Activated CD4-positive, alpha-beta memory T cell treated with anti-CD3 and anti-CD28 coated beads, Interleukin-2, amount 10 ng/mL, durations not matched to agents 7 days and 5 days (primary cell): ENCODE data around the gene TPO. TPM values are rescaled to one million over a fixed set of nuclear protein-coding genes. Genes with fewer than 3 reads are reported as not detected.
"Not testable (repeated sequence)": the region's sequence is repeated elsewhere in the genome, so short reads cannot be mapped to it uniquely, and the experiment has no call there.

Experiments used
- CTCF ChIA-PET: fragments of 350-600 bp; sonication (Branson Sonifier 250); formaldehyde crosslinking; loops from one replicate; lab custom pipeline; 2021; ENCODE audit warnings: antibody characterized with exemption, inconsistent platforms; lab: Charles Lee
- POLR2A ChIA-PET: fragments of 350-600 bp; sonication (Branson Sonifier 250); formaldehyde crosslinking; loops from one replicate; lab custom pipeline; 2021; ENCODE audit warnings: antibody characterized with exemption; lab: Charles Lee
- DNase-seq: peaks from one replicate; pipeline ENCODE4 v3.0.0-alpha.2; 2020
- H3K27ac Mint-ChIP-seq: one replicate; pipeline ENCODE4 v1.8.0; 2021; ENCODE audit warnings: mild to moderate bottlenecking, mixed read lengths
- H3K27me3 Mint-ChIP-seq: one replicate; pipeline ENCODE4 v1.8.0; 2021; ENCODE audit warnings: mixed read lengths
- H3K36me3 Mint-ChIP-seq: one replicate; pipeline ENCODE4 v1.8.0; 2021; ENCODE audit warnings: low read depth, mixed read lengths
- H3K4me1 Mint-ChIP-seq: one replicate; pipeline ENCODE4 v1.8.0; 2021; ENCODE audit warnings: mixed read lengths
- H3K4me3 Mint-ChIP-seq: one replicate; pipeline ENCODE4 v1.8.0; 2021; ENCODE audit warnings: mild to moderate bottlenecking, mixed read lengths
- H3K9me3 Mint-ChIP-seq: one replicate; pipeline ENCODE4 v1.8.0; 2021; ENCODE audit warnings: mixed read lengths
- total RNA-seq, 2 experiments: library from RNA; stranded (reverse); gene quantifications; one replicate each; pipeline ENCODE4 v1.2.3, GENCODE V29; 2021

Gene TPO
- total RNA-seq, 2 experiments from 2014 or later: 0.73 TPM; not detected in 1

DNA sequence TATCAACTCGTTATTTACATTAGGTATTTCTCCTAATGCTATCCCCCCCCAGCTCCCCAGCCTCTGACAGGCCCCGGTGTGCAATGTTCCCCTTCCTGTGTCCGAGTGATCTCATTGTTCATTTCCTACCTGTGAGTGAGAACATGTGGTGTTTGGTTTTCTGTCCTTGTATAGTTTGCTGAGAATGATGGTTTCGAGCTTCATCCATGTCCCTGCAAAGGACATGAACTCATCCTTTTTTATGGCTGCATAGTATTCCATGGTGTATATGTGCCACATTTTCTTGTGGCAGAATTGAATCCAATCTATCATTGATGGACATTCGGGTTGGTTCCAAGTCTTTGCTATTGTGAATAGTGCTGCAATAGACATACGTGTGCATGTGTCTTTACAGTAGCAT, 23.1 kb upstream of the TPO start:
- H3K36me3 Mint-ChIP-seq, H3K27me3 Mint-ChIP-seq, CTCF ChIA-PET, POLR2A ChIA-PET, H3K4me1 Mint-ChIP-seq, DNase-seq, H3K27ac Mint-ChIP-seq, H3K9me3 Mint-ChIP-seq, H3K4me3 Mint-ChIP-seq: not testable (repeated sequence)

DNA sequence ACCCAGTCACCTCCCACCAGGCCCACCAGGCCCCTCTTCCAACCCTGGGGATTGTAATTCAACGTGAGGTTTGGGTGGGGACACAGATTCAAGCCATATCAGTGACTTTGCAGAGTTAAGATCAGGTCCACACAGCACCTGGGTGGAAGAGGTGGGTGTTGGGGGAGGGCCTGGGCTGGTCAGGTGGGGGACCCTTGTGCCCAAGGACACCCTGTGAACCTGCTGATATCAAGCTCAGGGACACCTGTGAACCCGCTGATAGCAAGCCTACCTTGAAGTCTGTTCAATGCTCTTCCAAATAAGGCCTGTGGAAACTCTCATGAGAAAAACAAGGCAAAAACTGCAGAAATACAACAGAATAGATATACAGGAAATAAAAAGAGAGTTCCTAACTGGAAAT, 19.9 kb upstream of the TPO start:
- Mint-ChIP-seq H3K36me3 (peaks cover 4% of the 10 kb centered on the region), H3K9me3 (peaks cover 2% of the 10 kb centered on the region), H3K4me1 (peaks cover 4% of the 10 kb centered on the region)

DNA sequence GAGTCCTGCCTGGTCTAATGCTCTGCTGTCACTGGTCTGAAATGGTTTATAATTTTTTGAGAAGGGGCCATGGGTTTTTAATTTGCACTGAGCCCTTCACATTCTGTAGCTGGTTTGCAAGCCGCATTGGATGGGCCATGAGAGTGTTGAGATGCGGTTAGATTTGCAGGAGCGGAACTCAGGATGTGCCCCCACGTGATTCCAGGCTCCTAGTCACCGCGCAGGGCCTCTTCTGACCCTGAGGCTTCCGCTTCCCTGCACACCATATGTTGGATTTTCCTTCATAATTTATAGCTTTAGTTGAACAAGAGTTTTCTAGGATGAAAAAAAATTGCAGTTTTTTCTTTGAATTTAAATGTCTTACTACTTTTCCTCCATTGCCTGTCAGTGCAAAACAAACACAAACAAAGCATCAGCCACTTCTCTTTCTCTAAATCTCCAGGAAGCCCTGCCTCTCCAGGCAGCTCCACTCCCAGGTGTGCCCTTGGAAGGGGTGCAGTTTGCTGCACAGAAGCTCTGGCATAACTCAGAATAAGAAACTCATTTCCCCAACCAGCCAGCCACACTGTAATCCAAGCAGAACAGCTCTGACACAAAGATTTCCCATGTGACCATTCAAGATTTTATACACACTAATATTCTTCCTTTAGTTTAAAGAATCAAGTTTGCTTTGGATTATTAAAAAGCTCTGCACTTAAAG, 18.4 kb upstream of the TPO start:
- Mint-ChIP-seq H3K4me3 (no peak overlapping the region), H3K27ac (no peak overlapping the region), H3K9me3 (peaks cover 2% of the 10 kb centered on the region), H3K36me3 (peaks cover 4% of the 10 kb centered on the region), H3K4me1 (no peaks in the 10 kb centered on the region), H3K27me3 (no peaks in the 10 kb centered on the region)
- ChIA-PET CTCF (no interaction called here), POLR2A (no interaction called here)
- DNase-seq: no peak

More for the DNA sequence above, 19.9 kb upstream of the TPO start:
- H3K27me3 Mint-ChIP-seq: no peaks in the 10 kb centered on the region
- CTCF ChIA-PET: no interaction called here
- H3K27ac Mint-ChIP-seq: no peak overlapping the region
- POLR2A ChIA-PET: no interaction called here
- H3K4me3 Mint-ChIP-seq: no peak overlapping the region
- DNase-seq: no peak

DNA sequence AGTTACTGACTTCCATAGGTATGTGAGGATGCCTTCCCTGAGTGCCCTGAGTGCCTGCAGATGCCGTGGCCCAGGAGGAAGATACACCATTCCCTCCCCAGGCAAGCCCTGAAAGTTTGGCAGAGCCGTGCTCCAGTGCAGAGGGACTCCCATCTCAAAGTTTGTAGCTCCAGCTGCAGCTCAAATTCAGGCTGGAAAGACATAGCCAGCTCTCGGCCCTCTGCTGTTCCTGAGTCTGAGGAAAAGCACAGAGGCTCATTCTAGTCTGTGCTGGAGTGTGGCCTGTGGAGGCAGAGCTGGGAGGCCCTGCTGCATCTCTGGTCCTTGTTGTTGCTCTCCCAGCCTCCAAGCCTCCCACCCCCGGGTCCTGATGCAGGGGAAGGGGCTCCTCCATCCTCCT, 15.9 kb upstream of the TPO start:
- no peaks in the 10 kb centered on the region for H3K36me3 Mint-ChIP-seq

DNA sequence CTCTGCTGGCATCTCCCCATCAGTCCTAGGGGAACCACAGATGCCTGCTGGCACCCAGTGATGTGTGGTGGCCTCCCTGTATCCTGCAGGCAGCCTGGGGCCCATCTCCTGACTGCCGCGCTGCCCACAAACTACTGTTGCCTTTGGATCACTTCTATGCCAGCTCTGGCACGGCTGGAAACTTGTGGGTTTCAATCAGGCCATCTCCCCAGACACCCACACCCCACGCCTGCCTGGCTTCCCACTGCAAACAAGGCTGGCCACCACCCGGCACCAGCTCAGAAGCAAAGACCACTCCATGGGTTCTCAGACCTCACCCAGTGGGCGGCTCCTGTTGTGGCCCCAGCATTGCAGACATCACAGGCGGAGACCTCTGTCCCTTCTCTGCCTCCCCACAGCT, 15.1 kb upstream of the TPO start:
- H3K36me3 Mint-ChIP-seq: no peaks in the 10 kb centered on the region
- H3K4me3 Mint-ChIP-seq: no peak overlapping the region
- no peak overlapping the region for H3K27ac Mint-ChIP-seq
- ChIA-PET POLR2A (no interaction called here), CTCF (no interaction called here)
- H3K9me3 Mint-ChIP-seq: no peaks in the 10 kb centered on the region
- H3K27me3 Mint-ChIP-seq: no peaks in the 10 kb centered on the region
- DNase-seq: no peak
- H3K4me1 Mint-ChIP-seq: no peaks in the 10 kb centered on the region

More for the DNA sequence above, 15.9 kb upstream of the TPO start:
- H3K27ac Mint-ChIP-seq: no peak overlapping the region
- ChIA-PET CTCF (no interaction called here), POLR2A (no interaction called here)
- no peaks in the 10 kb centered on the region for H3K27me3 Mint-ChIP-seq
- DNase-seq: no peak
- no peaks in the 10 kb centered on the region for H3K9me3 Mint-ChIP-seq
- H3K4me3 Mint-ChIP-seq: no peak overlapping the region
- no peaks in the 10 kb centered on the region for H3K4me1 Mint-ChIP-seq

DNA sequence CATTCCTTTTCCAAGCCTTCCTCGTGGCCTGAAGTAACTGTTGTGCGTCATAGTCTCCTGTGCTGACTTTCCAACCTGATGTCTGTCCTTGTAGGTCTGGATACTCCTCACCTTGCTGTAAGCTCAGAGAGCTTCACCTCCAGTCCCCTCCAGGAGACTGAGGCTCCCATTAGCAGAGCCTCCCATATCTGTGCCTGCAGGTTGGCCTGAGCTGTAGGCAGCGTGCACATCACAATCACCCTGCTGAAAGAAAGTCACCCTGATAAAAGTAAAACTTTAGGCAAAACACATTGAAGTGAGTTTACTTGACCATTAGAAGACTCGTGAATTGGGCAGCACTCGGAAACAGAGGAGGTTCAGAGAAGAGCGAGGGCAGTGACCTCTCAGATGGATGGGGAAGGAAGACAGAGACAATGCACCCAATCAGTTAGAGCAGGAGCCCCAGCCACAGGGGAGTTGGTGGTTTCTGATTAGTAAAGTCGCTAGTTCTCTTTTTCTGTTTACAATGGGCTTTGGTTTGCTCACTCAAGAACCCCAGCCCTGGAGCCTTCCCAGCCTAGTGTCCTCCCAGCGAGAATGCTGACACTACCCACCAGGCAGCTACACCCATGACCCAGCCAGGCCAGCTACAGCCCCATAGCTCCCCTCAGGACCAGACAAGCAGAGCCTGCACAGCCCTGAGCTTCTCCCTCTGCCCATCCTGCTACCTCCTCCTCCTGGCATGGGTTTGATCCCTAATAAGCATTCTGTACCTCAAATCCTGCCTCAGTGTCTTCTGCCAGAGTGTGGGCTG, 12.1 kb upstream of the TPO start:
- Mint-ChIP-seq H3K36me3 (no peaks in the 10 kb centered on the region), H3K4me1 (no peaks in the 10 kb centered on the region), H3K4me3 (no peak overlapping the region), H3K27me3 (no peaks in the 10 kb centered on the region), H3K9me3 (peaks cover 2% of the 10 kb centered on the region), H3K27ac (no peak overlapping the region)
- DNase-seq: no peak
- POLR2A ChIA-PET: no interaction called here
- CTCF ChIA-PET: interaction anchor here (0.7 kb wide), 1 partner anchor 23 kb away, joined by 6 read pairs; no protein-coding TSS in a partner anchor

DNA sequence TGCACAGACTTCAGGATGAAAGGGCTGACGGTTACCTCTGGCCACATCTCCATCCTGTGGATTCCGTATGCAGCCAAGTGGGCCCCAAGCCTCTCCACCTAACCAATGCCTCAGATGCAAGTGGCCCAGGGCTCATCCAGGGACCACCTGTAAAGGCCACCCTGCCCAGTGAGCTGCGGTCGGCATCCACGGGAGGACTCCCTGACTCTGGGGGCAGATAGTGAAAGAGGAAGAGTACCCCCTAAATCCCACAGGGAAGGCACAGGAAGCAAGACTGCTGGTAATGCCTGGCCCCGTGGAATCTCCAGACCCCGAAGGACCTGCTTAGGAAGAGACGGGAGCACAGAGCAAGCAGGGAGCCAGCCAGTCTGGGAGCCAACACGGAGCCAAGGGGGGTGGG, 11.2 kb upstream of the TPO start:
- POLR2A ChIA-PET: no interaction called here
- Mint-ChIP-seq H3K4me1 (no peaks in the 10 kb centered on the region), H3K9me3 (peaks cover 2% of the 10 kb centered on the region), H3K36me3 (no peaks in the 10 kb centered on the region), H3K27ac (no peak overlapping the region), H3K27me3 (no peaks in the 10 kb centered on the region), H3K4me3 (no peak overlapping the region)
- no peak for DNase-seq
- CTCF ChIA-PET: no interaction called here

DNA sequence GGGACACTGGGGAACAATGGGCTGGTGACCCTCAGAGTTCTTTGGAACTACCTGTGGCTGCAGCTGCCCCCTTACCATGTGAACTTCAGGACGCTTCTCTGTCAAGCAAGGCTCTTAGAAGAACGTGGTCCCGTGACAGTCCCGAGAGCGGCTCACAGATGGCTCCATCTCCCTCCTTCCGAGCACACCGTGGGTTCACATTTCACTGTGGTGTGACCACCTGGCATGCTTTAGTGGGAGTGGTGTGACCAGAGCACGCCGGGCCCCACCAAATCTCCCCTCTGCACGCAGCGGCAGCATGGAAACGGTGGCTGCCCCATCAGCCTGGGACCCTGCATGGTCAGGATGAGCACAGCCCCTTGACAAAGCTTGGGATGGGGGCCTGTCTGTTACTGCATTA, 9.7 kb upstream of the TPO start:
- H3K9me3 Mint-ChIP-seq: peaks cover 2% of the 10 kb centered on the region
- no peaks in the 10 kb centered on the region for H3K27me3 Mint-ChIP-seq
- no peaks in the 10 kb centered on the region for H3K36me3 Mint-ChIP-seq
- POLR2A ChIA-PET: no interaction called here
- no peak overlapping the region for H3K4me3 Mint-ChIP-seq
- CTCF ChIA-PET: no interaction called here
- H3K27ac Mint-ChIP-seq: no peak overlapping the region
- no peaks in the 10 kb centered on the region for H3K4me1 Mint-ChIP-seq
- DNase-seq: no peak

DNA sequence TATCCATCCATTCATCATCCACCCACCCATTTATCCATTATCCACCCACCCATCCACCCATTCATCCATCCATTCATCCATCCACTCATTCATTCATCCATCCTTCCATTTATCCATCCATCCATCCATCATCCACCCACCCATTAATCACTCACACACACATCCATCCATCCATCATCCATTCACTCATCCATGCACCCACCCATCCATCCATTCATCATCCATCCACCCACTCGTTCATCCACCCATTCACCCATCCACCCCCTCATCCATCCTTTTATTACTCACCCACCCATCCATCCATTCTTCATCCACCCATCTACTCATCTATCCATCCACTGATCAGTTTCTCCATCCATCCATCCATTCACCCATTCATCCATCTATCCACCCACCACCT, 8.1 kb upstream of the TPO start:
- Mint-ChIP-seq H3K4me3 (no peak overlapping the region), H3K9me3 (peaks cover 2% of the 10 kb centered on the region), H3K27ac (no peak overlapping the region), H3K4me1 (no peaks in the 10 kb centered on the region), H3K36me3 (no peaks in the 10 kb centered on the region), H3K27me3 (no peaks in the 10 kb centered on the region)
- ChIA-PET CTCF (no interaction called here), POLR2A (no interaction called here)
- DNase-seq: no peak

DNA sequence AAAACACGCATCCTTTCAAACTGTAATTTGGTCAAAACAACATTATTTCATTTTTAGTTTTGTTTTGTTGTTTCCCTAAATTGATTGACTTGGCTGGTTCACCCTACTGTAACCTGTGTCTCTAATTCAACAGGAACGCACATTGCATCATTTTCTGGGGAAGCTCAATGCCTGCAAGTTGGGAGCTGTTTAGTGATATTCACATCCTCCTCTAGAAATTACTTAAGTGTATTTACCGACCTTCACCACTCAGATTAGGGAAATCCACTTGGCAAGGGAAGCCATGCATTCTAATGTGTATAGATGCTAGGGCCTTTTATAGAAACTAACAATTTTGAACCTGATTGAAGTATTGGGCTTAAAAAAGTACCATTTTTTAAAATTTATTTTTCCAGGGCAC, 7.3 kb upstream of the TPO start:
- ChIA-PET POLR2A (no interaction called here), CTCF (interaction anchor here (0.6 kb wide), 1 partner anchor 152 kb away, joined by 3 read pairs; no protein-coding TSS in a partner anchor)
- Mint-ChIP-seq H3K27ac (no peak overlapping the region), H3K4me1 (no peaks in the 10 kb centered on the region), H3K27me3 (no peaks in the 10 kb centered on the region), H3K36me3 (no peaks in the 10 kb centered on the region), H3K4me3 (no peak overlapping the region), H3K9me3 (peaks cover 2% of the 10 kb centered on the region)
- no peak for DNase-seq

DNA sequence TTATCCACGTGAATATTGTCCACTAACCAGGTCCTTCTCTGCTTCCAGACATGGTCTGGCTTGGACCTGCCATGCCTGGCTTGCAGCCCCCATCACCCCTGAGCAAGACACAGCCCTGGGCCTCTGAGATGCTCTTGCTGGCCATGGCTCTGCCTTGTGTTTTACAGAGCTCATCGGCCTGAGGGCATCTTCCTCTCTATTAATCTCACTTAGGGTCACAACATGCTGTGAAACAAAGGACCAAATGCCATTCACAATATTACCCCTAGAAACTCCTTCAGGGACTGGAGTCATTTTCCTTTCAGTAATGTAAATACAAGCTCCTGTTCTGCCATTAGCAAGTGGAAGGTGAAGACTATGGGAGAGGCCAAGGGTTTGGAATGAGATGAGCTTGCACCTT, 6.8 kb upstream of the TPO start:
- Mint-ChIP-seq H3K27me3 (no peaks in the 10 kb centered on the region), H3K9me3 (peaks cover 2% of the 10 kb centered on the region), H3K27ac (no peak overlapping the region), H3K4me1 (no peaks in the 10 kb centered on the region), H3K36me3 (no peaks in the 10 kb centered on the region), H3K4me3 (no peak overlapping the region)
- POLR2A ChIA-PET: no interaction called here
- no peak for DNase-seq
- CTCF ChIA-PET: interaction anchor here (0.6 kb wide), 1 partner anchor 151 kb away, joined by 3 read pairs; no protein-coding TSS in a partner anchor

DNA sequence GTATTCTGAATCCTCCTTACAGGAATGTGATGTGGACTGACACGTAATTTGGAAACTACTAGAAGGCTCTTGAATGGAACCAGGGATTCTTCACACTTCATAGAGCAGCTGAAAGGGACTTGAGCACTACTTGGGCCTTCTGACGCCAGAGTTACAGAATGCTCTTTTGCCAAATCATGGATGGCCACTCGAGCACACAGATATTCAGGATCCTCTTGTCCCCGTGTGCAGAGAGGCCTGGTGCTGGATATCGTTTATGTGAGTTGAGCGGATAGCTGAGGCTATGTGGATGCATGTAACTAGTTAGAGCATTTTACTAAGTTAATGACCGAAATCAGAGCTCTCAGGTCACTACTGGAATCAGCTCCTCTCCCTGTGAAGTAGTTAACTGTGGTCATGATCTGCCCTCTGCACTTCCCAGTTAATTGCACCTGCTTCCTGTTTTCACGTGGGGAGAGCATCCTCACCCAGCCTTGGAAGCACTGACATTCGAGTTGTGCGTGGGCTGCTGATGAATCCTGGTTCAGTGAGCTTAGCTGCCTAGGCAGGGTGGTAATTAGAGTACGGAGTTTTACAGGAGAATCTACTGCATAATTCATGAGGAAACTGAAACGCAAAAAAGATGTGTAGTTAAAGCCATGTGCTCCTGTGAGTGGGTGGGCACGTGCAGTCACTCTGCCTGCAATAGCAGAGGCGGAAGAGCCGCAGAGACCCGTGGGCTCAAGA, 5.2 kb upstream of the TPO start:
- no peak for DNase-seq
- Mint-ChIP-seq H3K4me1 (no peaks in the 10 kb centered on the region), H3K9me3 (peaks cover 2% of the 10 kb centered on the region), H3K4me3 (no peak overlapping the region), H3K36me3 (no peaks in the 10 kb centered on the region), H3K27ac (no peak overlapping the region), H3K27me3 (no peaks in the 10 kb centered on the region)
- ChIA-PET POLR2A (no interaction called here), CTCF (no interaction called here)

DNA sequence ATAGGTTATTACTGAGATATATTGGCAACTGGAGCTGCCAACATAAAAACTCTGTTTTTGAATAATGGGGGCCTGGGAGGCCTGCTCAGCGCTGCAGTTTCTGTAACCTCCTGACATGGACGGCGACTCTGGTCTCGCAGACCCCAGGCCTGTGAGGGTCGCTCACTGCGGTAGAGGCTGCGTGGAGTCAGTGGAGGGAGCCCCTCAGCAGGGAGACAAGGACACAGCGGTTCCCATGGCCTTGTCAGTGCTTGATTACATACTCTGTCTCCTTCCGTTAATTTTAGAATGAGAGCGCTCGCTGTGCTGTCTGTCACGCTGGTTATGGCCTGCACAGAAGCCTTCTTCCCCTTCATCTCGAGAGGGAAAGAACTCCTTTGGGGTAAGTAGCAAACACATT, 858 bp downstream of the TPO start:
- no peaks in the 10 kb centered on the region for H3K27me3 Mint-ChIP-seq
- no peak for DNase-seq
- ChIA-PET POLR2A (no interaction called here), CTCF (no interaction called here)
- H3K4me3 Mint-ChIP-seq: no peak overlapping the region
- H3K36me3 Mint-ChIP-seq: no peaks in the 10 kb centered on the region
- no peak overlapping the region for H3K27ac Mint-ChIP-seq
- H3K4me1 Mint-ChIP-seq: no peaks in the 10 kb centered on the region
- H3K9me3 Mint-ChIP-seq: no peaks in the 10 kb centered on the region
